NCI-H526 (cell line): ENCODE data around the gene TLE6.
"Not testable (repeated sequence)": the region's sequence is repeated elsewhere in the genome, so short reads cannot be mapped to it uniquely, and the experiment has no call there.

ENCODE experiments used
- DNase-seq, 2 experiments: peaks; one replicate each; lab custom pipeline; 2025; lab: John Stamatoyannopoulos, UW

Gene TLE6

DNA sequence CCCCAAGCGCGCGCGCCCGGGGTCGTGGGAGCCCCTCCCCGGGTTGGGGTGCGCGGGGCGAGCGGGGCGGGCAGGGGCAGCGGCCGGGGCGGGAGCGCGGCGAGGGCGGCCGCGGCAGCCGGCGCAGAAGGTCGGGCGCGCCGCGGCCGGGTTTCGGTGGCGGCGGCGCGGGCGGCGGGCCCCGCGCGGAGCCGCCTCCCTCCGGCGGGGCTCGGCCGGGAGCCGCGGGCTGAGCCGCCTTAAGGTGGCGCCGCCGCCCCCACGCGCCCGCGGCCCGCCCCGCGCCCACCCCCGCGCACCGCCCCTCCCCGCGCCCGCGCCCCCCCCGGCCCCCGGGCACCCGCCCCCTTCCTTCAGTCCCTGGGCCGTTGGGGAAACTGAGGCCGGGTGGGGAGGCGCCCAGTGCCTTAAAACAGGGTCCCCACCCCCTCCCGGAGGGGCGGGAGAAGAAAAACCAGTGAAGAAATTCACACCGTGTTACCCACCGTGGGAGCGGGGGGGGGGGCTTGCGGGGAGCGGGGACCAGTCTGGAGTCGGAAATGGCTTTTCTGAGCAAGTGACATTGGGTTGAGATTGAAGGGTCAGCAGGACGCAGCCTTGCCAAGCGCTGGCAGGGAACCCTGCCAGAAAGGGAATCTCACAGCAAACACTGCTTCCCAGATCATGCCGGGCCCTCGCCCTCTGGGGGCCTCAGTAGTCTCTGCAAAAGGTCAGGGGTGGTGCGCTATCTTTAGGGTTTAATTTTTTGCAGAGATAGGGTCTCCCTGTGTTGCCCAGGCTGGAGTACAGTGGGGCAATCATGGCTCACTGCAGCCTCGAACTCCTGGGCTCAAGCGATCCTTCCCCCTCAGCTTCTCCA, 51.9 kb downstream of the TLE6 start, which contains the start of gene TLE2:
Gene TLE2, minus strand, starts transcription at position 216 of the 859 bp plus-strand sequence. CDS start 376 bp downstream, outside the sequence.
- DNase-seq, result peak in 1 of 2 experiments; percentile 14

GRCh38 chr19:3031607-3031867, 54.2 kb downstream of the TLE6 start:
- no peak for DNase-seq

DNA sequence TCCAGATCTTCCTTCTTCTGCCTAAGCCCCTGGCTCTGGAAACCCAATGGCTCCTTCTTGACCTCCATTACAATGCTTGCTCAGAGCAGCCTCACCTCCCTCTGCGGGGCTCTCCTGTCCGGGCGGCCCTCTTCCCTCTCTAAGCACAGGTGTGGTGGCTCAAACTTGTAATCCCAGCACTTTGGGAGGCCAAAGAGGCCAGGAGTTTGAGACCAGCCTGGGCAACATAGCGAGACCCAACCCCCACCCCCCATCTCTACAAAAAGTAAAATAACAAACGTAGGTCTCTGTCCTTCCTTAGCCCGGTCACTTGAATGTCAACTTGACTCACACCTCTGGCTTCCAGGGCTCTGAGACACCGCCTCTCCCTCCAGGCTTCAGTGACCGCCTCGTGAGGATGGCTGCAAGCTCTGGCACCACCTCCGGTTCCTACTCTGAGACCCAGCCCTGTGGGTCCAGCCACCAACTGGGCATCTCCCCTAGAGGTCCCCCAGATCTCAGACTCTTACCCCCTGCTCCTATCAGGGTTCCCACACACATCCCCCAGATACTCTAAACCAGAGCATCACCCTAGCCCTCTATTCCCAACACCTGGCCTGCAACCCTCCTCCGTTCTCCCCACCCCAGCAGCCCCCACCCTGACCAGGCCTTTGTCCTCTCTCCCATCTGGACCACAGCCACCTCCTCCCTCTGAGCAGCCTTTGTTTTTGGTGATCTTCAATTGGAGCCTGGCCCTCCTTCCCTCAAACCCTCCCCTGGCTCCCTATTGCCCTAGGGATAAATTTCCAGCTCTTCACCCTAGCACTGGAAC, 56.4 kb downstream of the TLE6 start:
- no peak for DNase-seq

GRCh38 chr19:3034406-3034655, 57.0 kb downstream of the TLE6 start:
- no peak for DNase-seq

DNA sequence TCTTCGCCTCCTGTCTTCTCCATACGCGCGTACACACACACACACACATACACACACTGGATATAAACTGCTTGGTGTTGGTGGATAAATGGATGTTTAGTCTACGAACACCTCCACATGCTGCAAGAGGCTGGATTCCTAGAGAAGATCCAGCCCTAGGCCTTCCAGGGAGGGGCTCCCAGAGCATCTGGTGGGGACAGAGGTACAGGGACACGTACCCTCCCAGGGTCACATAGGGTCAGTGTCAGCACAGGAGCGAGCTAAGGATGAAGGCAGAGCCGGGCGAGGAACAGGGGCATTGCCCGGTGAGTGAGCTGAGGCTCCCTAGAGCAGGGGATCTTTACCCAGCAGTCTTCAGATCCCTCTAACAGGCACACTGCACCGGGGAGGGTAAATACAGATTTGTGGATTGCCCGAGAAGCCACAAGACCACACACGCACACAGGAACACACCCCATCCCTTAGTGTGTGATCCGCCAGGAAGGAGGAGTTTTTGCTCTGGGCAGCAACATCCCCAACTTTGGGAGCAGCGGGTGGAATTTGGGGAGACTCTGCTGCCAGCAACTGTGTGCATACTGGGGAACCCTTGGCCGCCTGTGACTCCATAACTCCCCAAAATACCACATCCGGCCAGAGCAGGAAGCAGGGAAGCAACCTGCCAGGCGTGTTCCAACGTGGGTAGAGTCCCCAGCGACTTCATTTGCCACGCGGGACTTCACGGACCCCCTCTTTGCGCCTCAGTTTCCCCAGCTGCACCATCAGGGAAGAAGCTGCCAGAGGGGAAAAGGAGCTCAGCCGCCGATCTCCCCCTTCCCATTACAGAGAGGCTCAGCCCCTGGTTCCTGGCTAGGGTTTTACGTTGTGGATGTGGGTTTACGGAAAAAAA, 57.5 kb downstream of the TLE6 start:
- no peak for DNase-seq

GRCh38 chr19:3035542-3036118, 58.3 kb downstream of the TLE6 start:
- peak; percentile 94 to 96 for DNase-seq

DNA sequence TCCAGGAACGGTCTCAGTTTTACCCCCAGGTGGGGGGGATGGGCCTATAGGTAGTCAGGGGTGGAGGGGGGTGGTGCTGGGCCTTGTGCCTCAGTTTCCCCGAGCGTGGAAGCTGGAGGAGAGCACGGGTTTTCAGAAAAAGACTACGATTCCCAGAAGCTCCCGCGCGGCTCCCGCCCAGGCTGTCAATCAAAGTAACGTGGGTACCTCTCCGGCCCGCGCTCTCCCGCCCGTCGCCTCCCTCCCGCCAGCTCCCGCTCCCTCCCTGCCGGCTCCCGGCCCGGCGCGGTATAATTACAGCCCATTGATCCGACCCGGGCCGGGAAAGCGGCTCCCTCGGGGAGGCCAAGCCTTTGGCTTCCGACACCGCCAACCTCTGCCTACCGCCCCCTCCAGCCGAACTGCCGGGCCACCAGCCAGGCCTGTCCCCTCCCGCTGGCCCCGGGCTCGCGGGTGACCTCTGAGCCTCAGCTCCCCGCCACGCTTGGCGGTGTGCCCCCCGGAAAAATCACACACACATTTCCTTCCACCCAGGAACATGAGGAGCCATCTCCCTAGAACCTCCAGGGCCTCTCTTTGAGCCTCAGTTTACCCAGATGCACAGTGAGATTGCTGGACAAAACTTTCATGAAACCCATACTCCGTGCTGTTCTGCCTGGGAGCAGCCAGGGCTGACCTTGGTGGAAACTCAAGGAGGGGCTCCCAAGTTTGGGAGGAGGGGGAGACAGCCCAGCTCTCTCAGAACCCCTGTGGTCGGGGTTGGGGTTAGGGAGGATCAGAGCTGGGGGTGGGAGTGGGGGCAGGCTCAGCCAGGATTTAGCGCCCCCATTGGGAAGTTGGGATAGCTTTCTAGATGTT, 59.0 kb downstream of the TLE6 start:
- DNase-seq, result peak; percentile 66 to 90

DNA sequence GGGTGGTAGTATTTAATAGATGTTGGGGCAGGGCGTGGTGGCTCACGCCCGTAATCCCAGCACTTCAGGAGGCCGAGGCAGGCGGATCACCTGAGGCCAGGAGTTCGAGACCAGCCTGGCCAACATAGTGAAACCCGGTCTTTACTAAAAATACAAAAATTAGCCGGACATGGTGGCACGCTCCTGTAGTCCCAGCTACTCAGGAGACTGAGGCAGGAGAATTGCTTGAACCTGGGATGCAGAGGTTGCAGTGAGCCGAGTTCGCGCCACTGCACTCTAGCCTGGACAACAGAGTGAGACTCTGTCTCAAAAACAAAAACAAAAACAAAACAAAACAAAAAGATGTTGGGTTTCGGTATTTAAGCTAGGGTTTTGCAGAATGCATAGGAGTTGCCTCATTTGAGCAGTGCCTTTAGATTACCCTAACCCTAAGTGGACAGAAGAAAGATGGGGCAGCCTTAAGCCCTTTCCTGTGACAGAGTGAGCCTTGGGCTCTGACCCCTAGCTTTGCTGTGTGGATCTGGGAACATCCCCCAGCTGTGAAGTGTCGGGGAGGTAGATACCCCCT, 59.7 kb downstream of the TLE6 start:
- DNase-seq, result not testable (repeated sequence)

GRCh38 chr19:3038214-3038613, 60.9 kb downstream of the TLE6 start:
- no peak for DNase-seq

GRCh38 chr19:3039125-3039524, 61.8 kb downstream of the TLE6 start:
- DNase-seq, result no peak

DNA sequence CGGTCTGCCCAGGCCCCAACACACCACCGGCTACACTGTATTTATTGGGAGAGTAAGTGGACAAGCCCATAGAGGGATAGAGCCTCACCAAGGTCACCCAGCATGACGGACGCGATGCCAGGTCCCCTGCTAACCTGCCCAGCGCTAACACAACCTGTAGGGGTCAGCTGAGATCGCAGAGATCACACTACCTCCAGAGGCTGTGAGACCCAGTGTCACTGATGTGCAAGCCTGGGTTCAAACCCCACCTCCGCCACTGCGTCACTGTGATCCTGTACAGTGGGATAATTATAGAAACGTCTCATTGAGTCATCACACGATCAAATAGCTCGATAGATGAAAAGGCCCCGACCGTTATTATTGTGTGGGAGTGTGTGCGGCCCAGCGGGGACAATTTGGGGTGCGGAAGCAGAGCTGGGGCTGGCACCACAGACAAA, 62.3 kb downstream of the TLE6 start:
- no peak for DNase-seq

DNA sequence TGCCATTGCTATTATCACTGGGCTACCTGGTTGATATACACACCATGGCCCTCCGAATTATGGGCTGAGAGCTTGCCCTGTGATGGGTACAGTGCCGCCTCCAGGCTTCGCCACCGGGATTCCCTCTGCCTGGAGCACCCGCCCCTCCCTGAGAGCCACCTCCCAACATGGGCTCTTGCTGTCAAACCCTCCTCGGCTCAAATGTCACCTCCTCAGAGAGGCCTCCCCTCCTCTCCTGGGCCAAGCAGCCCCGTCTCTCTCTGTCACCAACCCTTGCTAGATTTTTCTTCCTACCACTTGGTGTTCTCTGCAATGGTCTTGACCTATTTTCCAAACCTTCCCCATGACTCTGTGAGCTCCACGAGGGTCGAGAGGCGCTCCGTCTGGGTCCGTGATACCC, 64.0 kb downstream of the TLE6 start:
- DNase-seq, result no peak

- DNase-seq, result no peak
Measured at GRCh38 chr19:3041761-3042620, 64.6 kb downstream of the TLE6 start.

DNA sequence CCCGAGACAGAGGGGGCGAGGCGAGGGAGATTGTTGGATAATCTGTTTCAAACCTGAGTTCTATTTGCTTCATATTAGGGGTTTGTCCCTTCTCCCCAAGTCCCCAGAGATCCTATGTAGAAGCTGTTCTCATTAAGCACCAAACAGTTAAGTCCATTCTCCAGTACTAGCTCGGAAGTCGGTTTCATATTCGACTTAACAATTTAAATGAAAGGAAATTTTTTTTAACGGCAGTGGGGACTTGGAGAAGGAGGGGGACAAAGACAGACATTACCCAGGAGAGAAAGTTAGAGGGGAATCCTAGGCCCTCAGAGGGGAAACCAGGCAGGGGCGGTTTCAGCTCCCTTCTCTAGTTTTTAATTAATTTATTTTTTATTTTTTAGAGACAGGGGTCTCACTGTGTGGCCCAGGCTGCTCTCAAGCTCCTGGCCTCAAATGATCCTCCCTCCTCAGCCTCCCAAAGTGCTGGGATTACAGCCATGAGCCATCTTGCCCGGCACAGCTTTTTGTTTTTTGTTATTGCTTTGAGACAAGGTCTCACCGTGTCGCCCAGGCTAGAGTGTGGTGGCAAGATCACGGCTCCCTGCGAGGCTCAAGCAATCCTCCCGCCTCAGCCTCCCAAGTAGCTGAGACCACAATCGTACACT, 65.4 kb downstream of the TLE6 start:
- no peak for DNase-seq
